Stimulated activated CD4-positive, alpha-beta T cell treated with anti-CD3 and anti-CD28 coated beads, Interleukin-15, amount 100 ng/mL, for 1 hour (primary cell): ENCODE data around the gene KIF1B.
A peak's percentile ranks its signal among the peaks of the same experiment; 100 is the strongest.
"Not testable (repeated sequence)": the region's sequence is repeated elsewhere in the genome, so short reads cannot be mapped to it uniquely, and the experiment has no call there.

Source experiments
- DNase-seq, 2 donors: peaks; one replicate each; pipeline ENCODE4 v3.0.0-alpha.2; 2020; ENCODE audit warnings: low read depth in 1 of 2, low spot score in 1 of 2

Gene KIF1B

DNA sequence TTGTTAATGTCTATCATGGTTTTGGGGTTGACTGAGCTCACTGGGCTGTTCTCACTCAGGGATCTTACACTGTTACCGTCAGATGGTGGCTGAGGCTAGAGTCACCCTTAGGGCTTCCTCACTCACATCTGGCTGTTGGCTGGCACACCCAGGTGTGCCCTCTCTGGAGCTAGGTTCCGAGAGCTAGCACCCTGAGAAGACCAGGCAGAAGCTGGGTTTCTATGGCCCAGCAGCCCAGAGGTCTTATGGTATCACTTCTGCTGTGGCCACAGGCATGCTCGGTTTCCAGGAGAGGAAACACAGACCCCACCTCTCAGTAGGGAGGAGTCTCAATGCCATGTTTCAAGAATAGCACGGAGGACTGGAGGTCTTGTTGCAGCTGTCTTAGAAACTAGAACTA lies 20.7 kb upstream of the KIF1B start:
- DNase-seq = no peak

DNA sequence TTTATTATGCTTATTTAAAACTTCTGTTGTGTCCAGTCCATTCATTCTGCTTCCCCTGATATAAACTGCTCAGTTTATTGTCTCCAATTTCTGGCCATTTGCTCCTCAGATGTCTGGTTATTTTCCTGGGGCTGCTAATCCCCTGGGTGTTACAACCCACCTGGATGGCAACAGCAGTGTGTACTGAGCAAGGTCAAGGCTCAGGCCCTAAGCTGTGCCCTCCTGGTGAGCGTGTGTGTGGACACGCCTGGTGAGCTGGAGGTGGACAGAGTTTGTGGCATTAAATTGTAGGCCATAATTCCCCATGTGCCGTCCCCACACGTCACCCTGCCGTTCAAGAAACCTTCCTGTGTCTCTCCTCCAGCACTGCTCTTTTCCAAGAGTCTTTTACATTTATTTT lies 18.1 kb upstream of the KIF1B start:
- DNase-seq = no peak

GRCh38 chr1:10193288-10193687 lies 17.1 kb upstream of the KIF1B start:
- DNase-seq = no peak

GRCh38 chr1:10195570-10195969 lies 14.8 kb upstream of the KIF1B start:
- no peak for DNase-seq

- no peak for DNase-seq
Observed at GRCh38 chr1:10196976-10197375, 13.4 kb upstream of the KIF1B start.

GRCh38 chr1:10200620-10201019 lies 9.8 kb upstream of the KIF1B start:
- DNase-seq = no peak

- DNase-seq = no peak
Observed at GRCh38 chr1:10204003-10204642, 6.2 kb upstream of the KIF1B start.

- DNase-seq = not testable (repeated sequence)
Observed at GRCh38 chr1:10205206-10205605, 5.2 kb upstream of the KIF1B start.

DNA sequence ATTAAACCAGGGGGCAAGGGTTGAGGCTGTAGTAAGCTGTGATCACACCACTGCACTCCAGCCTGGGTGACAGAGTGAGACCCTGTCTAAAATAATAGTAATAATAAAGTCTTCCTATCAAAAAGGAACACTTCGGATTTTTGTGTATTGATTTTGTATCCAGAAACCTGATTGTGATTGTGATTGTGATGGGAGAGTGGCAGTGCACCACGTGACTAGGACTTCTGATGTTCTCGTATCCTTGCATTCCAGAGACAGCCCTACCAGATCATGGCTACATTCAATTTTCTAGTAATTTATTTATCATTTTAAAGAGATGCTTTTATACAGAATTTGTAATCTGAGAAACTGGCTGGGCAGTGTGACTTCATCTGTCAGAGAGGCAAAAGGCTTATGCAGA lies 2.6 kb upstream of the KIF1B start:
- DNase-seq = no peak

DNA sequence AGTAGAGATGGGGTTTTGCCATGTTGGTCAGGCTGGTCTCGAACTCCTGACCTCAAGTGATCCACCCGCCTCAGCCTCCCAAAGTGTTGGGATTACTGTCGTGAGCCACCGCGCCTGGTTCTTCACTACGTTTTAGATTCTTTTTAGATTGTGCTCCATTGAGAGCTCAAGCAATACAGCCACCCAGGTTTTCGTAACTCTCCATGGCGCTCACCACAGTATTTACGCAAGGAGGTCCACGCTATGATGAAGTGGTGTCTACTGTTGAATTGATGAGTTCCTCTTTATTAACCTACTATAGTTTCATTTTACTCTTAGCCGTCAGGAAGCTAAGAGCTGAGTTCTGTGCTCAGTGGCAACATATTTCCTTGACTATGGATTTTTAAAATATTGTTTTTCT lies 1.8 kb upstream of the KIF1B start:
- no peak for DNase-seq

DNA sequence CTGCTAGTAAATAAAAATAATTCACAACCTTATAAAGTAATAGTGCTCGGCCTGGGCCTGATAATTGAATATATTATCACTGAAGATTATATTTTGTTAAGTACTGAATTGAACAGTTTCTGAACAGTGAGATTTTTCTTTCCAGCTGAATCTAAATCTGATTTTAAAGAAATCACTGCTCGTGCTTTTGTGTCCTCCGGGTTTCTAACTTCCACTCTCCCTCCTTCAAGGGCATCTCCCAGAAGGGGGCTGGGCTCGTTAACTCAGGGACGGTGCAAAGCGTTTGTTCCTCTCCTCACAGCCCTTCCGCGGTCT lies 823 bp upstream of the KIF1B start:
- no peak for DNase-seq

- peak in 1 of 2 donors; percentile 1 for DNase-seq
Observed at GRCh38 chr1:10210841-10211804, 753 bp downstream of the KIF1B start.

DNA sequence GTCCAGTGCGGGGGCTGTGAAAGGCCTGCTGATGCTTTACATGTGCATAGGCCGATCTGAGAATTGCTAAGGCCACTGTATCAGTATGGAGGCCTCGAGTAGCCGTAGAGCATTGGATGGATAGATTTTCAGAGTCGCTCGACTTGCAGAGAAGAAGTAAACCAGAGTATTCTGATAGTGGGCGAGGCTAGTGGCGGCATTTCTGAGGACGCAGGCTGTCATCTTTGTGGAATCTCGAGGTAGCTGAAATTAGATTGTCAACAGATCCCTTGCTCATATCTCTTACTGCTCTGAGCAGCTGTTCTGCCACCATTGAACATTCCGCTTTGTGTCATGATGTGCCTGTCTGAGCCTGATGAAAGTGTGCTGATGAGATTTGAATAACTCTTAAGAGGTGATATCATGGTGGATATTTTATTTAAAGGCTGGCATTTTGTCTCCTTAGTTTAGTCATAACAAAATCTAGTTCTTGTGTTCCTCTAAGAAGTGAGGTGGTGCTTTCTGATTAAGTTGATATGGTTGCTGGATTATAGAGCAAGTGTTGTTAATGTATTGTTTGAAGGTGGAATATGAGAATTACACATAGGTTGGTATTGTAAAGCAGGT lies 1.5 kb downstream of the KIF1B start:
- no peak for DNase-seq

- no peak for DNase-seq
Observed at GRCh38 chr1:10212476-10212875, 2.1 kb downstream of the KIF1B start.

GRCh38 chr1:10213186-10213705 lies 2.9 kb downstream of the KIF1B start:
- DNase-seq = no peak

DNA sequence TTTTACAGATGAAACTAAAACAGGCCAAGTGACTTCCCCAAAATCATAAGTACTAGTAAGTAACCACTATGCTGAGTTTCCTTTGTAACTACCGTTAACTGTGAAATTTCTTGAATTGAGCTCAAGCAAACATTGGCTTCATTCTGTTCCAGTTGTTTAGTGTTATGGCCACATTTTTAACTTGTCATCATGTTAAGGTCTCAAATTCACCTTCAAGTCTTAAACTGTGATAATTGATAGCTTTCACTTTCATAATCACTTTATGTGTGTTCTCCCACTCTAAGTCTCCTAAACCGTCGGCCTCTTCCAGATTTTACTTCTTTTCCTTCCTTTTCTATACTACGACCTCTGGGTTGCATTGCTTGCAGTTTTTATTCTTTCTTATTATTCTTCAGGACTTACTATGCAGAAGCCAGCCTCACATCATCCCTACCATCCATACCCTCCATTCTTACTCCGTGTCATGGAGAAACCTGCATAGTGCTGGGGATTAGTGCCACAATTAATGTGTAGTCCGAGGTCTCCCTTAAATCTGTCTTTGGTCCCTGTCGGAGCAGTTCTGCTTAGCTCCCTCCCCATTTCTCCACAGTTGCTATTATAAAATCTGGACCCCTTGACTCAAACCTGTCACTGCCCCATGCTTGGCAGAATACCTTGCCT lies 5.8 kb downstream of the KIF1B start:
- DNase-seq = no peak

GRCh38 chr1:10217748-10218441 lies 7.5 kb downstream of the KIF1B start:
- DNase-seq = no peak

GRCh38 chr1:10220200-10220599 lies 9.8 kb downstream of the KIF1B start:
- no peak for DNase-seq

- not testable (repeated sequence) for DNase-seq
Observed at GRCh38 chr1:10220657-10221056, 10.3 kb downstream of the KIF1B start.

DNA sequence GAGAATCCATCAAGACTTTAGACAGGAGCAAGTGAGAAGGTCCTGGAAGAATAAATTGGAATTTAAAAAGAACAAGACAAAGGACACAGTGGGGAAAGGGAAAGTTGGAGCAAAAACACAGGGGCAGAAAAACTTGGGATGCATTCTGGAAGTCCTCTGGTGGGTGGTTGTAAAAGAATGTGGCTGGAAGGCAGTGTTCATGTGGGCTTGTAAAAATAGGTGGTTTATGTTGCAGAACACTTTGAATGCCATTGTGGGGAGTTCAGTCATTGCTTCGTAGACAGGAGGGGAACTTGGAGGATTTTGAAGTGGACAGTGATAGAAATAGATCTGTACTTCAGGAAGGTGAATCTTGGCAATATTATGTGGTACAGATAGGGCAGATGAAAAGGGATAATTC lies 15.2 kb downstream of the KIF1B start:
- no peak for DNase-seq

GRCh38 chr1:10228528-10228927 lies 18.2 kb downstream of the KIF1B start:
- DNase-seq = no peak
